Measurements from ENCODE around the gene LARP1.
"Not testable (repeated sequence)": the region's sequence is repeated elsewhere in the genome, so short reads cannot be mapped to it uniquely, and the experiment has no call there.

Gene LARP1

GRCh38 chr5:154795235-154795596 is 40.0 kb downstream of the LARP1 start:
- no peak for DNase-seq

GRCh38 chr5:154797762-154798161 is 42.6 kb downstream of the LARP1 start:
- no peak for DNase-seq

GRCh38 chr5:154800582-154800981 is 45.4 kb downstream of the LARP1 start:
- no peak for DNase-seq

- DNase-seq, result no peak
Measured at GRCh38 chr5:154801083-154801482, 45.9 kb downstream of the LARP1 start.

- DNase-seq, result no peak
Measured at GRCh38 chr5:154802050-154802449, 46.9 kb downstream of the LARP1 start.

GRCh38 chr5:154806176-154806575 is 51.0 kb downstream of the LARP1 start:
- no peak for DNase-seq

GRCh38 chr5:154811239-154811638 is 56.1 kb downstream of the LARP1 start:
- DNase-seq, result no peak

- DNase-seq, result peak; percentile 63
Measured at GRCh38 chr5:154811653-154812465, 56.7 kb downstream of the LARP1 start.

- DNase-seq, result no peak
Measured at GRCh38 chr5:154813158-154813557, 58.0 kb downstream of the LARP1 start.

GRCh38 chr5:154813736-154814135 is 58.6 kb downstream of the LARP1 start:
- DNase-seq, result no peak

- DNase-seq, result no peak
Measured at GRCh38 chr5:154815025-154815424, 59.8 kb downstream of the LARP1 start.

- no peak for DNase-seq
Measured at GRCh38 chr5:154815684-154816247, 60.6 kb downstream of the LARP1 start.

GRCh38 chr5:154816891-154817492 is 61.8 kb downstream of the LARP1 start:
- no peak for DNase-seq

- no peak for DNase-seq
Measured at GRCh38 chr5:154817815-154818214, 62.6 kb downstream of the LARP1 start.

- DNase-seq, result no peak
Measured at GRCh38 chr5:154818471-154819116, 63.4 kb downstream of the LARP1 start.

GRCh38 chr5:154819546-154819945 is 64.4 kb downstream of the LARP1 start:
- DNase-seq, result no peak

GRCh38 chr5:154820383-154820782 is 65.2 kb downstream of the LARP1 start:
- DNase-seq, result no peak

- not testable (repeated sequence) for DNase-seq
Measured at GRCh38 chr5:154822896-154823295, 67.7 kb downstream of the LARP1 start.

- DNase-seq, result no peak
Measured at GRCh38 chr5:154823605-154824004, 68.4 kb downstream of the LARP1 start.

- no peak for DNase-seq
Measured at GRCh38 chr5:154824070-154824469, 68.9 kb downstream of the LARP1 start.

GRCh38 chr5:154829181-154829588 is 74.0 kb downstream of the LARP1 start:
- no peak for DNase-seq

GRCh38 chr5:154829589-154830218 is 74.5 kb downstream of the LARP1 start:
- peak; percentile 43 for DNase-seq

- no peak for DNase-seq
Measured at GRCh38 chr5:154830219-154830595, 75.0 kb downstream of the LARP1 start.

All from kidney glomerular epithelial cell (primary cell).